NCI-H526 (cell line): ENCODE data around the gene TMEM161A.
"Not testable (repeated sequence)": the region's sequence is repeated elsewhere in the genome, so short reads cannot be mapped to it uniquely, and the experiment has no call there.

Experiments
- DNase-seq, 2 experiments: peaks; one replicate each; lab custom pipeline; 2025; lab: John Stamatoyannopoulos, UW

TMEM161A gene

GRCh38 chr19:19138109-19138981 is at the start of gene TMEM161A:
Gene TMEM161A (minus strand): TSS chr19:19138478. CDS start chr19:19138428, 50 bp downstream.
- DNase-seq = peak; percentile 83 to 95

- DNase-seq = no peak
Measured at GRCh38 chr19:19186742-19187141, 48.5 kb upstream of the TMEM161A start.

GRCh38 chr19:19185853-19186740 is 47.8 kb upstream of the TMEM161A start:
- peak; percentile 19 to 68 for DNase-seq

GRCh38 chr19:19181488-19181998 is 43.3 kb upstream of the TMEM161A start:
- no peak for DNase-seq

- DNase-seq = no peak
Measured at GRCh38 chr19:19179548-19180441, 41.5 kb upstream of the TMEM161A start.

GRCh38 chr19:19176950-19177349 is 38.7 kb upstream of the TMEM161A start:
- DNase-seq = no peak

GRCh38 chr19:19173243-19173642 is 35.0 kb upstream of the TMEM161A start:
- DNase-seq = not testable (repeated sequence)

GRCh38 chr19:19171821-19172532 is 33.7 kb upstream of the TMEM161A start:
- no peak for DNase-seq

- DNase-seq = no peak
Measured at GRCh38 chr19:19170873-19171672, 32.8 kb upstream of the TMEM161A start.

GRCh38 chr19:19170053-19170872 is 32.0 kb upstream of the TMEM161A start, which contains the start of gene MEF2B:
Gene MEF2B (minus strand): TSS chr19:19170263. CDS start chr19:19150735, 19,528 bp downstream.
- peak; percentile 51 to 88 for DNase-seq

- no peak for DNase-seq
Measured at GRCh38 chr19:19169236-19170052, 31.2 kb upstream of the TMEM161A start.

- DNase-seq = no peak
Measured at GRCh38 chr19:19167612-19168011, 29.3 kb upstream of the TMEM161A start.

GRCh38 chr19:19165396-19165795 is 27.1 kb upstream of the TMEM161A start:
- no peak for DNase-seq

GRCh38 chr19:19162495-19162894 is 24.2 kb upstream of the TMEM161A start:
- DNase-seq = no peak

- no peak for DNase-seq
Measured at GRCh38 chr19:19160461-19161035, 22.3 kb upstream of the TMEM161A start.

- DNase-seq = no peak
Measured at GRCh38 chr19:19159534-19159933, 21.3 kb upstream of the TMEM161A start.

GRCh38 chr19:19157808-19158207 is 19.5 kb upstream of the TMEM161A start:
- DNase-seq = no peak
